ENCODE results near the gene SPATA2. TPM values are rescaled to one million over a fixed set of nuclear protein-coding genes. Genes with fewer than 3 reads are reported as not detected.

SPATA2 gene
- total and polyA plus RNA-seq, 2 of the 8 experiments (the other 6 are each of a cell fraction or from before 2014, with no cell fraction given), result 11.0 to 13.0 TPM

GRCh38 chr20:49890471-49891361 lies 24.6 kb downstream of the SPATA2 start:
- TF ChIP-seq ASH2L (IDR thresholded peaks at IDR 0.05; ENCODE audit: low read length) (no peak), CTBP2 (IDR thresholded peaks at IDR 0.05; ENCODE audit: borderline replicate concordance, insufficient read depth, insufficient read length, low read length) (no peak), YY1 (IDR thresholded peaks at IDR 0.05; ENCODE audit: low read depth, low read length) (no peak), PHF8 (conservative IDR thresholded peaks at IDR 0.05; ENCODE audit: low read depth, low read length) (no peak)
- H3K27ac ChIP-seq (ENCODE audit: low read depth, low read length), result no peak overlapping the region
- H3K4me1 ChIP-seq (replicated peaks in 1 of 4; ENCODE audit: control insufficient read depth in 3 of 4, insufficient read depth in 4 of 4, low read length in 3 of 4), result peaks cover 0 to 19% (median 11%) of the 10 kb centered on the region in 4 experiments; a peak in 5 of 7 replicates
- H3K18ac ChIP-seq (ENCODE audit: extremely low read depth, low read length), result no peak overlapping the region
- no peak overlapping the region for H4K5ac ChIP-seq (ENCODE audit: insufficient read length, low read depth, low read length)
- H2BK120ac ChIP-seq (replicated peaks; ENCODE audit: low read depth, low read length), result no peak overlapping the region
- FAIRE-seq, result no peak
- 79% methylated on average over 21 of the region's 21 CpGs; no CpG with 5 or more reads in 1 of the 2 experiments for WGBS, 2 experiments (ENCODE audit: extremely low coverage in 1 of 2, insufficient coverage in 1 of 2, insufficient read length in 1 of 2, insufficient replicate concordance in 2 of 2, low coverage in 1 of 2, low lambda C conversion rate in 2 of 2, missing lambda C conversion rate in 1 of 2)
- peak overlapping the region; percentile 15 for H4K91ac ChIP-seq (replicated peaks; ENCODE audit: insufficient read length, low read length)
- H2AFZ ChIP-seq (ENCODE audit: low read length), result no peak overlapping the region
- H3K56ac ChIP-seq (replicated peaks; ENCODE audit: insufficient read length, low read depth, low read length), result no peak overlapping the region
- no peak overlapping the region for H2BK20ac ChIP-seq (ENCODE audit: low read length)
- H3K4me3 ChIP-seq (ENCODE audit: extremely low read depth in 1 of 4, insufficient read depth in 2 of 4, low read depth in 3 of 4, low read length in 4 of 4), result no peak overlapping the region
- H2BK12ac ChIP-seq (ENCODE audit: low read depth, low read length), result no peak overlapping the region
- ChIA-PET CTCF (ENCODE audit: partially characterized antibody) (interaction anchor here (0.5 to 12.8 kb wide), 26 partner anchors 16 to 659 kb away, joined by 3 to 199 read pairs (median 5); partner anchors contain the start of gene SLC9A8), POLR2A (ENCODE audit: partially characterized antibody) (interaction anchor here (1.5 to 3.5 kb wide), 3 partner anchors 12 to 24 kb away, joined by 3 to 17 read pairs (median 7); partner anchors contain the start of gene SPATA2)
- H3K9ac ChIP-seq (replicated peaks in 1 of 4; ENCODE audit: extremely low read depth in 1 of 4, low read depth in 3 of 4, low read length in 3 of 4), result no peak overlapping the region
- no peak overlapping the region for H3K23ac ChIP-seq (ENCODE audit: insufficient read length)
- H3K36me3 ChIP-seq (ENCODE audit: control insufficient read depth in 2 of 4, insufficient read depth in 4 of 4, low read length in 3 of 4), result no peaks in the 10 kb centered on the region
- H4K8ac ChIP-seq (ENCODE audit: extremely low read depth, insufficient read depth, low read length), result peak overlapping the region; percentile 72; the same call in 1 of the 2 replicates
- H3K9me3 ChIP-seq (ENCODE audit: insufficient read depth in 2 of 2, low read depth in 1 of 2, low read length in 1 of 2), result no peaks in the 10 kb centered on the region
- peaks cover under 1 to 4% of the 10 kb centered on the region in 2 experiments for H4K20me1 ChIP-seq (replicated peaks in 1 of 2; ENCODE audit: control insufficient read depth in 1 of 2, insufficient read depth in 2 of 2, low read length in 2 of 2)
- no peak for DNase-seq (ENCODE audit: low read depth in 1 of 2, low spot score in 2 of 2)
- H3K79me2 ChIP-seq (ENCODE audit: control insufficient read depth in 1 of 2, insufficient read depth in 2 of 2, low read length in 2 of 2), result no peaks in the 10 kb centered on the region
- 0 out of 2 replicates have a peak overlapping the region, but pooled peaks have one; percentile 10 for H2AK5ac ChIP-seq (ENCODE audit: low read depth, low read length)
- no peaks in the 10 kb centered on the region for H3K27me3 ChIP-seq (replicated peaks in 1 of 4; ENCODE audit: control insufficient read depth in 3 of 4, extremely low read depth in 1 of 4, insufficient read depth in 3 of 4, low read length in 3 of 4)
- H2BK5ac ChIP-seq (ENCODE audit: low read depth, low read length), result no peak overlapping the region
- H3K4ac ChIP-seq (replicated peaks; ENCODE audit: insufficient read length, low read depth, low read length), result no peak overlapping the region
- H3K14ac ChIP-seq (ENCODE audit: insufficient read length), result no peak overlapping the region
- H3K79me1 ChIP-seq (ENCODE audit: low read depth, low read length), result no peaks in the 10 kb centered on the region
- H3K23me2 ChIP-seq (ENCODE audit: low read depth, low read length), result no peaks in the 10 kb centered on the region
- H2BK15ac ChIP-seq (ENCODE audit: low read length), result no peak overlapping the region
- H3K4me2 ChIP-seq (ENCODE audit: insufficient read depth in 1 of 2, low read depth in 2 of 2, low read length in 2 of 2), result no peak overlapping the region

Measured in H1 (cell line).